HEK293 (cell line): ENCODE data around the gene S100A12.

ENCODE experiments used
- GLI4 ChIP-seq: fragments of 450-650 bp; formaldehyde crosslinking; IDR thresholded peaks from 2 replicates; pipeline ENCODE4 v1.5.1; 2016; ENCODE audit warnings: missing biosample characterization, missing genetic modification characterization
- REST ChIP-seq: fragments of 450-650 bp; formaldehyde crosslinking; IDR thresholded peaks from 2 replicates; pipeline ENCODE4 v1.5.1; 2016; ENCODE audit warnings: missing biosample characterization, missing genetic modification characterization
- ZBTB1 ChIP-seq: fragments of 450-650 bp; formaldehyde crosslinking; IDR thresholded peaks from 2 replicates; pipeline ENCODE4 v1.5.1; 2016; ENCODE audit warnings: missing biosample characterization, missing genetic modification characterization
- ZBTB7A ChIP-seq: fragments of 450-650 bp; formaldehyde crosslinking; IDR thresholded peaks from 2 replicates; pipeline ENCODE4 v1.5.1; 2016; ENCODE audit warnings: low read depth, missing biosample characterization, missing genetic modification characterization
- ZIC2 ChIP-seq: fragments of 450-650 bp; formaldehyde crosslinking; IDR thresholded peaks from 2 replicates; pipeline ENCODE4 v1.5.1; 2016; ENCODE audit warnings: missing biosample characterization, missing genetic modification characterization
- ZNF133 ChIP-seq: fragments of 450-650 bp; formaldehyde crosslinking; IDR thresholded peaks from 2 replicates; pipeline ENCODE4 v1.5.1; 2016; ENCODE audit warnings: missing biosample characterization, missing genetic modification characterization
- ZNF16 ChIP-seq: fragments of 450-650 bp; formaldehyde crosslinking; IDR thresholded peaks from 2 replicates; pipeline ENCODE4 v1.5.1; 2016; ENCODE audit warnings: low read depth, missing biosample characterization, missing genetic modification characterization
- ZNF174 ChIP-seq: fragments of 450-650 bp; formaldehyde crosslinking; IDR thresholded peaks from 2 replicates; pipeline ENCODE4 v1.5.0; 2017; ENCODE audit warnings: missing biosample characterization, mild to moderate bottlenecking, missing genetic modification characterization
- ZNF274 ChIP-seq, 2 experiments: fragments of 200-500 bp in 1 of 2; fragments of 450-650 bp in 1 of 2; sonication (Bioruptor generic) in 1 of 2; formaldehyde crosslinking in 1 of 2; IDR thresholded peaks; 2 replicates each; pipeline versions ENCODE4 v1.5.1 to v1.6.1; 2014 to 2016; ENCODE audit warnings: borderline replicate concordance in 1 of 2, inconsistent platforms in 1 of 2, low read length in 1 of 2, missing biosample characterization in 1 of 2, missing genetic modification characterization in 1 of 2
- ZNF513 ChIP-seq: fragments of 450-650 bp; IDR thresholded peaks from 2 replicates; pipeline ENCODE4 v1.5.1; 2018; ENCODE audit warnings: missing biosample characterization, missing genetic modification characterization
- ZNF747 ChIP-seq: fragments of 450-650 bp; formaldehyde crosslinking; IDR thresholded peaks from 2 replicates; pipeline ENCODE4 v1.5.1; 2016; ENCODE audit warnings: missing biosample characterization, missing genetic modification characterization
- TF ChIP-seq, protein P1 (sequence below): fragments of 450-650 bp; formaldehyde crosslinking; IDR thresholded peaks from 2 replicates; pipeline ENCODE4 v1.5.1; 2016; ENCODE audit warnings: missing biosample characterization, missing genetic modification characterization
- TF ChIP-seq, protein P2 (sequence below): fragments of 450-650 bp; formaldehyde crosslinking; IDR thresholded peaks from 2 replicates; pipeline ENCODE4 v1.5.1; 2016; ENCODE audit warnings: missing biosample characterization, missing genetic modification characterization

DNA sequence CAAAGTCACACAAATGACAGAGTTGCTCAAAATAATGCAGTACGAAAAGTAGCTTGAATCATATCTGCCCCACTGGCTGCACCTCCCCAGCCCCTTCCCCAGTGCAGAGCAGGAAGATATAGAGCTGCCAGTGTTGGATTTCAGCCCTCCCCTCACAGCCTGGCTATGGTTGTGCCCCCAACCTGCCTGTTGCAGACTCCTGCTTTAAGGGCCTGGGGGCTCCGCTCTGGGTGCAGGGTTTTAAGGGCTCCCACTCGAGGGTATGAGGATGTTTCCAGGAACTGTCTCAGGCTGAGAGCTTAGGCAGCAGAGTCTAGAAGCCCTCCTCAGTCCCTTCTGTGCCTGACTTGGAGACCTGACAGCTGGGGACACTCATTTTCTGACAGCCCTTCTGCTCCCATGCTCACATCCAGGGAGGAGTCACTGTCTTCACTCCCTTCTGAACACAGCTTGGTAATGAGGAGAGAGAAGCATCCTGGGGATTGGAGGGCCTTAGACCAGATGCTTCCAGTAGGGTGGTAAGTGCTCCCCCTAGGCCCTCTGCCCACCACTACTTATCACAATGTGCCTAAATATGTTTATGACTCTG lies 13.1 kb downstream of the S100A12 start:
- TF ChIP-seq, protein P1, sequence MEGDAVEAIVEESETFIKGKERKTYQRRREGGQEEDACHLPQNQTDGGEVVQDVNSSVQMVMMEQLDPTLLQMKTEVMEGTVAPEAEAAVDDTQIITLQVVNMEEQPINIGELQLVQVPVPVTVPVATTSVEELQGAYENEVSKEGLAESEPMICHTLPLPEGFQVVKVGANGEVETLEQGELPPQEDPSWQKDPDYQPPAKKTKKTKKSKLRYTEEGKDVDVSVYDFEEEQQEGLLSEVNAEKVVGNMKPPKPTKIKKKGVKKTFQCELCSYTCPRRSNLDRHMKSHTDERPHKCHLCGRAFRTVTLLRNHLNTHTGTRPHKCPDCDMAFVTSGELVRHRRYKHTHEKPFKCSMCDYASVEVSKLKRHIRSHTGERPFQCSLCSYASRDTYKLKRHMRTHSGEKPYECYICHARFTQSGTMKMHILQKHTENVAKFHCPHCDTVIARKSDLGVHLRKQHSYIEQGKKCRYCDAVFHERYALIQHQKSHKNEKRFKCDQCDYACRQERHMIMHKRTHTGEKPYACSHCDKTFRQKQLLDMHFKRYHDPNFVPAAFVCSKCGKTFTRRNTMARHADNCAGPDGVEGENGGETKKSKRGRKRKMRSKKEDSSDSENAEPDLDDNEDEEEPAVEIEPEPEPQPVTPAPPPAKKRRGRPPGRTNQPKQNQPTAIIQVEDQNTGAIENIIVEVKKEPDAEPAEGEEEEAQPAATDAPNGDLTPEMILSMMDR (tag by site-specific recombination) = no peak
- TF ChIP-seq ZBTB7A (tag by site-specific recombination) (no peak), ZNF133 (tag by site-specific recombination) (no peak), ZNF16 (tag by site-specific recombination) (no peak), ZNF174 (no peak), ZIC2 (tag by site-specific recombination) (no peak), REST (no peak), ZNF274 (IDR thresholded peaks at IDR 0.05; ENCODE audit: low read length) (no peak), ZNF274 (tag by site-specific recombination; IDR thresholded peaks at IDR 0.05; ENCODE audit: borderline replicate concordance) (no peak), ZNF747 (tag by site-specific recombination) (no peak), ZNF513 (tag by site-specific recombination) (no peak), ZBTB1 (tag by site-specific recombination) (no peak), GLI4 (no peak)
- TF ChIP-seq, protein P2, sequence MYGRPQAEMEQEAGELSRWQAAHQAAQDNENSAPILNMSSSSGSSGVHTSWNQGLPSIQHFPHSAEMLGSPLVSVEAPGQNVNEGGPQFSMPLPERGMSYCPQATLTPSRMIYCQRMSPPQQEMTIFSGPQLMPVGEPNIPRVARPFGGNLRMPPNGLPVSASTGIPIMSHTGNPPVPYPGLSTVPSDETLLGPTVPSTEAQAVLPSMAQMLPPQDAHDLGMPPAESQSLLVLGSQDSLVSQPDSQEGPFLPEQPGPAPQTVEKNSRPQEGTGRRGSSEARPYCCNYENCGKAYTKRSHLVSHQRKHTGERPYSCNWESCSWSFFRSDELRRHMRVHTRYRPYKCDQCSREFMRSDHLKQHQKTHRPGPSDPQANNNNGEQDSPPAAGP (tag by site-specific recombination) = no peak
